Measurements from ENCODE around the gene SMG5.

The SMG5 gene

GRCh38 chr1:156281281-156281680 lies 1.3 kb downstream of the SMG5 start:
- no peak for FAIRE-seq

DNA sequence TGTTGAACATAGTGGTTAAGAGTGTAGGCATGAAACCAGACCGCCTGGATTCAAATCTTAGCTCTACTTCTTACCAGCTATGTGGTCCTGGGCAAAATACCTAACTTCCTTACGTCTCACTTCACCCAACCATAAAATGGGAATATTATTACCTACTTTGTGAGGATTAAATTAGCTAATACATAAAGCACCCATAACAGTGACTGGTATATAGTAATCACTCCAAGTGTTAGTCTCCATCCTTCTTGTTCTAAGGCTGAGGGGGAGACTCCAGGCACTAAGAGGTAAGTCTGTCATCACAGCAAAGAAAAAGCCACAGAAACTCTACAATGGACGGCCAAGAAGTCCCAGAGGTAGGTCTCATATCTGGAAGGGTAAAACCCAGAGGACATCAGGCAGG lies 2.8 kb downstream of the SMG5 start:
- DNase-seq (ENCODE audit: low spot score) (no peak), FAIRE-seq (no peak)

More at GRCh38 chr1:156281281-156281680, 1.3 kb downstream of the SMG5 start:
- no peak for DNase-seq (ENCODE audit: low spot score)

- DNase-seq (ENCODE audit: low spot score) (no peak), FAIRE-seq (no peak)
Observed at GRCh38 chr1:156276966-156277381, 5.7 kb downstream of the SMG5 start.

- no peak for FAIRE-seq
- no peak for DNase-seq (ENCODE audit: low spot score)
Observed at GRCh38 chr1:156276532-156276931, 6.1 kb downstream of the SMG5 start.

GRCh38 chr1:156270314-156270713 lies 12.3 kb downstream of the SMG5 start:
- DNase-seq (ENCODE audit: low spot score) (no peak), FAIRE-seq (no peak)

DNA sequence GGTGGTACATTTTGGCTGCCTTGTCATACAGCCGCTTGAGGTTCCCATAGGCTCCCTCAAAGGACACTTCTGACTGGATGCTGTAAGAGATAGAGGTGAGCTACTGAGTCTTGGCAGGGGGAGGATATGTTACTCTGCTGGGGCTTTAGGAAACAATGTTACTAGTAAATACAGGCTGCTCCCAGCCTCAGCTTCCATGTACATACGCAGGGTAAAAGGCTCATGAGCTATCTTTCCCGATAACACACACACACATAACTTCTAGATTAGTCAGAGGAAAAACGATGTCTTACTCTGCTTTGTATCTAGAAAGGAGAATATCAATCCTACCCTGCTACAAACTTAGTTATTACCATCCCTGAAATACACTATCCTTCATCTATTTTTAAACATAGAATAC lies 14.3 kb downstream of the SMG5 start:
- DNase-seq (ENCODE audit: low spot score) (no peak), FAIRE-seq (no peak)

GRCh38 chr1:156266051-156266450 lies 16.6 kb downstream of the SMG5 start:
- FAIRE-seq (no peak), DNase-seq (ENCODE audit: low spot score) (no peak)

GRCh38 chr1:156263288-156263655 lies 19.4 kb downstream of the SMG5 start:
- FAIRE-seq: no peak
- DNase-seq (ENCODE audit: low spot score): no peak

DNA sequence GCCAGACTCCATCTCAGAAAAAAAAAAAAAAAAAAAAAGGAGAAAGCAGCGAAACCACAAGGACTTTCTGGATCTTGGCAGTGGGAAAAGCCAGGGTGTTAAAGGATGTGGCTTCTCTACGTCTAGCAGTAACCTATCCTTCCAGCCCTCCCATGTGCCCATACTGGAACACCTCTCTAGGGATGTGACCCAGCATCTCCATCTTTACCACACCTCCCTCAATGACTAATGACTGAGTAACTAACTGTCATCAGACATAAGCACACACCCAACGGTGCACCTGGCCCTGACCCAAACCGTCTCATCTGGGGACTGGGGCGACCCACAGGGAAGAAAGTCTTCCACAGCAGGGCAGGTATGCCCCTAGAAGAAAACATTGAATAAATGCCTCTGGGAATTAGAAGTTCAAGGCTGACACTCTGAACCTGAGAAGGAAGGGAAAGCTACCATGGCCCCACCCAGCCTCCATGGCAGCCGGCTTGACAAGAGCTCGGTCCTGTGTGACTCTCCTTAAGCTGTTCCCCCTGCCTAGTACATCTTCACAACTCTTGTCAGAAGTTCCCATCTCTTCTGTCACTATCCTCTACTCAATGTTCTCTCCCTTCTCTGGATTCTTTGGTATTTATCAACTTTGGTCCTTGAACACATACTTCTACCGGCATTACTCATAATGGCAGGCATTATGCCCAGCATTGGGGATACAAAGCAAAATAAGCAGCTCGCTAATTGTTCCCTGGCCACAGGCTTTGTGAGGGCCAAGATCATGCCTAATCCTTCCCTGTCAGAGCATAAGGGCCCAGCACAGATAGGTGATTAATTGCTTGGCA lies 20.0 kb downstream of the SMG5 start:
- DNase-seq (ENCODE audit: low spot score): peak; percentile 62
- peak; percentile 35 for FAIRE-seq

DNA sequence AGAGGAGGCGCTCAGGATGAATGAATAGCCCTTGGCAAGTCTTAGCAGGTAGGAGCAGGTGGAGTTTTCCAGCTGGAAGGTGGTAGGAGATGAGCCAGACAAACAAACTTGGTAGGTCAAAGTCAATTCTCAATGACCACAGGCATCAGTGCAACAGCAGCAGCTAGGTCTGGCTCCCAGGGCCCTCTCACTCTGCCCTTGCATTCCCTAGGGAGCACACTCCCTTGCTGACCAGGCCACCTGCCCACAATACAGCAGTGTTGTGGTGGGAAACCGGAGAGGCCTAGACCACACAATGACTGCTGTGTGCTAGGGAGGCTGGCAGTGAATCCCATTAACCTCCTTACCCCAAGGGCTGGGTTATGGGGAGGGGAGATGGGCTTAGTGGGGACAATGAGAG lies 21.7 kb downstream of the SMG5 start:
- FAIRE-seq (no peak), DNase-seq (ENCODE audit: low spot score) (no peak)

DNA sequence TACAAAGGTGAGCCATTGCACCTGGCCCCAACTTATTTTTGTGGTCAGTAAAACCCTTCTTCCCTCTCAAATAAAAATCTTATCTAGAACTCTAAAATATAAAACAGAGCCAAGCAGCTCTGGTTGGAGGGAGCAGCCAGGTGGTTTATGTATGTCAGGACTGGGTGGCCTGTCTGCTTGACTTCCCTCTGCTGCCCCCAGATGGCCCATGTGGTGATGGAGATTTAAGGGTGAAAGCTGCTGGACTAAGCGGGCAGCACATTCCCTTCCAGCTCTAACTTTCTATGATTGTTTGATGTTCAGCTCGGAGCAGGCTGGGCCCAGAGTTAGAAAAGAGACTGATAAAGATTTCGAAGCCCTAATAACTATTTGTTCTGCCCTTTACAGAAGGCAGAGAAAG lies 22.8 kb downstream of the SMG5 start:
- DNase-seq (ENCODE audit: low spot score): no peak
- FAIRE-seq: no peak

DNA sequence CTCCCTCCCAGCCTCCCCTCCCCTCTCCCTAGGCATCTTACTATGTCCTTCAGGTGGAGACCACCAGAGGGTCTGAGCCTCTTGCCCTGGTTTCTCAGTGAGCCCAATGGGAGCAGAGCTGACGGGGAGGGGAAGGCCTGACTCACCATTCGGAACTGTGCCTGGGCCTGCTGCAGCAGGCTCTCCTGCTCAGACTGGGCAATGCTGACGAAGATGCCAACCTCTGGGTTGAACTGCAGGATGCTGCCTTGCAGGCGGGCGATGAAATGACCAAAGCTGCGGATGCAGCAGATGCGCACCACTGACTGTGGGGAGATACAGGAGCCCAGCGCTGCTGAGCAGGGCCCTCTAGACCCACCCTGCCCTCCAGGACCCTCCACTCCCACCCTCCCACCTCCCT lies 23.8 kb downstream of the SMG5 start:
- DNase-seq (ENCODE audit: low spot score) (no peak), FAIRE-seq (no peak)

DNA sequence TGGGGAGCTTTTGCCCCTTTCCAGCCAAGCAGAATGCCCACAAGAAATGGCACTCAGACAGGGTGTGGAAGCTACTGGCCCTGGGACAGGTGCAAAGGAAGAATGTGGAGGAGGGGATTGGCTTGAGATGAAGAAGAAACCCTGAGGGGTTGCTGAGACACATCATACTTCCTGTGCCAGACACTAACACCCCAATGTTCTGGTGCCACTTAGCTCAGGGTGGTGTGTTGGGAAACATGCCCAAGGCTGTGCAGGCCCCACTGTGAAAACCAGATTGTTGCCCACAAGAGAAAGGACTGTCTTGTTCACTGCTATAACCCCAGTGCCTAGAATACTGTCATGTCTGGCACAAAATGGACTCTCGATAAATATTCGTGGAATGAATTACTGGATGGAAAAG lies 24.9 kb downstream of the SMG5 start:
- DNase-seq (ENCODE audit: low spot score): no peak
- FAIRE-seq: no peak

DNA sequence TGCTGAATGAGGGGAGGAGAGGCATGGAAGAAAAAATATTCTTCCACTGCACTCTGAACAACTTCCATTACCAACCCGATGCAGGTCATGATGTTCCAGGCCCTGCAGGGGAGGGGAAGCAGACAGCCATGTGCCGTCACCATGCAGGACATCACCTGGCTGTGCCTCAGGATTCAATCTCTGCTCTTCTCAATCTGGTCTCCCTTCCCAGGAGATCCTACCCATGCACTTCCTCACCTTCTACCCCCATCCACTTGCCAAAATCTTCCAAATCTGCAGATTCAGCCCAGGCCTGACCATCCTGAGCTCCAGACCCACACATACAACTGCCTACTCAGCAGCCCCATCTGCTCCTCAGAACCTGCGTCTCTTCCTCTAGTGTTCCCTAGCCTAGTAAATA lies 29.0 kb downstream of the SMG5 start:
- FAIRE-seq: no peak
- DNase-seq (ENCODE audit: low spot score): no peak

DNA sequence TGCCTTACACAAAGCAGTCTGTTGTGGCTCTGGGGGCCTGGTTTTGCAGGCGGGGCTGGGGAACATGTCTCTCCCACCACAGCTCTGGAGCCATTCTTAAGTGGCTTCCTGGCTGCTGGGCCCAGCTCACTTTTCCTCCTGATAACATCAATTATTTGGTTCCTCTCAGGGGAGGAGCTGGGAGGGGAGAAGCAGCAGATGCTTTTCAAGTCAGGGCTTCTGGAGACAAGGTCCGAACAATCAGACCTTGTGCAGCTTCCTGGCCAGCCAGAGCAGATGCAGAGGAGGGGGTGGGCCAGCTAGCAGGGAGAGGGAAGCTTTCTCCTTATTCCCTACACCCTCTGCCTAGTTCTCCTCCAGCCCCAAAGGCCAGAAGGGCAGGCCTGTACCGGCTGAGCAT lies 31.1 kb downstream of the SMG5 start:
- no peak for FAIRE-seq
- no peak for DNase-seq (ENCODE audit: low spot score)

DNA sequence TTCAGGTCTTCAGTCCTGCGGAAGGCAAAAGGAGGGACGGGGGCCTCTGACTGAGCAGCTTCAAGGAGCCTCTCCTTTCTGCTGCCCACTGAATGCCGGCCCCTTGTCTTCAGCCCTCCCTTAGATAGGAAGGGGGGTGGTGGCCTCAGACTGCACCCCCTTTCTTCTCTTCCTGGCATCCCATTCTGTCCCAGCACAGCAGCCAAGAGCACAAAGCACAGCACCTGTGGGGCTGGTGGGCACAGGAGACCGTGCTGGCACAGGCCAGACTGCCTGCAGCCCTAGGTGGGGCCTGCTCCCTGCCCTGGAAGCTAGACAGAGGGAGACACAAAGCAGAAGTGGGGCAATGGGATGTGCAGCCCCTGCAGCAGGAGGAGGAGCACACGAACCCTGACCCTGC lies 33.0 kb downstream of the SMG5 start:
- FAIRE-seq (no peak), DNase-seq (ENCODE audit: low spot score) (no peak)

DNA sequence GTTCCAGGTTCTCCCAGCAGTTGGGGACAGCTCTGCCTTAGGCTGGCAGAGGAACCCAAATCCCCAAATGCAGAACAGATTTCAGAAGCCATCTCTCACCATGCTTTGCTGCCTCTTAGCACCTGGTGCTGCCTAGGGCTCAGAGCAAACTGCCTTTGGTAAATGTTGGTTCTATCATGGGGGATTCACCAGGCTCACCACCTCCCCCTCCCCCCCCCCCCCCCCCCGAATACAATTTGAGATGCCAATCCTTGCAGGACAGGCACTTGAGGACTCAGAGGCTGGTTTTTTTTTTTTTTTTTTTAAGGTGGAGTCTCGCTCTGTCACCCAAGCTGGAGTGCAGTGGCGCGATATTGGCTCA lies 34.3 kb downstream of the SMG5 start:
- DNase-seq (ENCODE audit: low spot score) (no peak), FAIRE-seq (no peak)

DNA sequence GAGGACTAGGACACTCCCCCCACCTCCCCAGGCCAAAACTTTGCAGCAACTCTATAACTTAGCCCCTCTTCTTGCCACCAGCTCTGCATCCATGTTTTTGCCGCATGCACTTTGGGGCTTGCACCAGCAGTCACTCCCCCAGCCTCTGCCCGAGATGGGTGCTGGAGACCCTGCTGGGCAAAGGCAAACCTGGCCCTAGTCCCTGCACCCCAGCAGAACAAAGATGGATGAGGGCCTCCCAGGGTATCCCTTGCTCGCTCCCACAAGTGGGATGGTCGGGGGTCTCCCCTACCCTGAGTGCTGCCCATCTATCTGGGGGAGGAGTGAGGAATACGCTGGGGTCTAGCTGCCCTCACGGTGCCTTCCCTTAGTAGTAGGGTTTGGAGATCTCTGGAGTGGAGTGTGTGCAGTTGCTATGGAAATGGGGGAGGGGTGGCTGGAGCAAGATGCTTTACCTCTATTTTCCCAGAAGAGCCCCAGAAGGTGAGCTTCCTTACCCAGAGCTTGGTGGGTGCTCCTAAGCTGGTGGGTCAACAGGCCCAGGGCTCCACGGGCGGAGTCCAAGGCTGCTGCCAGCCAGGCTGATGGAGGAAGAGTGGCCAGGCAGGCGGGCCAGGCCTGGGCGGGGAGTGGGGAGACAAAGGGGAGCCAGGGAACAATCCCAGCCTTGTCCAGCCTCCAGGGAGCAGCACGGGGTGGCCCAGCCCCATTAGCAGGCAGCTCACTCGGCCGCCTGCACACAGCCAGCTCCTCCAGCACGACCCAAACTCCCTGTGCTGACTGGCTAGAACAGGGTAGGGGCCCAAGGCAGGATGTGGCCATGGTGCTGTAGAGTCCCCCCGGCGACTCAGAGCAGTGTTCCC lies 34.9 kb downstream of the SMG5 start, which contains the start of gene PAQR6:
TSS of gene PAQR6 (minus strand) at position 597 of the 863 bp plus-strand sequence. CDS start 1,325 bp downstream, outside the sequence.
- DNase-seq (ENCODE audit: low spot score): no peak
- no peak for FAIRE-seq

DNA sequence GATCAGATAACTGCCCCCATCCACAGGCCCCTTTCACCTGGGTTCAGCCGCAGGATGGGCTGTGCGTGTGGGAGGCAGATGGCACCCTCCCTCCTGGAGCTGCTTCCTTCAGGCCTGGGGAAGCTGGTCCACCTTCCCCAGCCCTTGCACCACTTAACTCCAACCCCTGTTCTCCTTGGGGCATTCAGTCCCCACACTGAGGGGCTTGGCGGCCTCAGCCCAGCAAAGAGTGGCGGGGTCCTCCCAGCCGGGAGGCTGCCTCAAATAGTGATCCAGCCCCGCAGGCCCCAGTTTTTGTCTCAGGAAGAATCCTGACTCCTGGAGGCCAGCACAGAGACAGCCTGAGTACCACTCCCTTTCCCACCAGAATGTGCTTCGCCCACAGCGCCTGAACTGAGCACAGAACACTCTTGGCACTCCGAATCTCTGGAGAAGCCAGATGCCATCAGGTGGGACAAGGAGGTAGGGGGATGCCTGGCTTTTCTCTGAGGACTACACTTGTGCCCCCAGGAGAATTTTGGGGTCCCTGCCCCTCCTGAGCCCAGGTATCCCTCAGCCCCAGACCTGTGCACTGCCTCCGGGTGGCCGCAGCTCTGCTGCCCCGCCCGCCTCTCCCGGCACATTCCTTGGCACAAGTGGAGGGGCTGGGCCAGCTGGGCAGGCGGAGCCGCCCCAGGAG lies 35.7 kb downstream of the SMG5 start:
- no peak for FAIRE-seq

GRCh38 chr1:156246241-156246780 lies 36.3 kb downstream of the SMG5 start:
- FAIRE-seq (no peak), DNase-seq (ENCODE audit: low spot score) (no peak)

More for the DNA sequence above, 35.7 kb downstream of the SMG5 start:
- peak; percentile 36 for DNase-seq (ENCODE audit: low spot score)

DNA sequence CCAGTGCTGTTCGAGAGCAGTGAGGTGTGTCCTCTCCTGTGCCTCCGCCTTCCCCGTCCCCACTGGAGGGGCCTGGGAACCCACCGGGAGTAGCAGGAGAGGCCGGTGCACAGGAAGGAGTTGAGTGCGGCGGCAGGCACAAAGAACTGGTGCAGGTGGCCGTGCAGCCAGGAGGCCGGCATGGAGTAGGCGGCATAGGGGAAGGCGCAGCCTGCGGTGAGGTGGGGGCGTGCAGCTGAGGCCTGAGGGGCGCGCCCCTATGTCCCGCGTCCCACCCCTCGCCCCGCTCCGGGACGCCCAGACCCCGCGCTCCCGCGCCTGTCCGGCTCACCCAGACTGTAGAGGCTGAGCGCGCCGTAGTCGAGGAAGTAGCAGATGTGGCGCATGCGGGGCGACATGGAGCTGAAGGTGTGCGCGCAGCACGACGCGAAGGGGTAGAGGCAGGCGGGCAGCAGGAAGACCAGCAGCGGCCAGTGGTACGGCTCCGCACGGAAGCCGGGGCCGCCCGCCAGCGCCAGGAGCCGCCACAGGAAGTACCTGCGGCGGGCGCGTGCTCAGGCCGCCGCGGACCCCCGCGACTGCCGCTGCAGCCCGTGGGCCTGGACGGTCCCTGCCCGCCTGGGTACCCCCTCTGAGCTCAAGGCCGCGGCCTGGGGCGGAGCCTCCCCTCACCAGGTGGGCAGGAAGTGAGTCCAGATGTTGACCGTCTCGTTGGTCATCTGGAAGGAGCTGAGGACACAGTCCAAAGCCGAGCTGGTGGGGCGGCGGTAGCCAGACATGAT lies 37.0 kb downstream of the SMG5 start:
- FAIRE-seq: no peak
- DNase-seq (ENCODE audit: low spot score): no peak
